ENCODE data around the gene RASGRP2.

Gene RASGRP2

GRCh38 chr11:64688534-64688982 lies 55.4 kb downstream of the RASGRP2 start (continued):
- TF ChIP-seq ZNF692 (tag by site-specific recombination; IDR thresholded peaks at IDR 0.05) = no peak
- no peak for TF ChIP-seq ZNF174 (tag by site-specific recombination; IDR thresholded peaks at IDR 0.05)
- TF ChIP-seq ZBTB6 (tag by site-specific recombination; IDR thresholded peaks at IDR 0.05) = peak; percentile 93
- peak; percentile 97 for TF ChIP-seq ZBTB17 (tag by site-specific recombination; IDR thresholded peaks at IDR 0.05)
- TF ChIP-seq ZNF600 (tag by site-specific recombination; IDR thresholded peaks at IDR 0.05) = peak; percentile 88
- TF ChIP-seq ZNF155 (tag by site-specific recombination; IDR thresholded peaks at IDR 0.05) = no peak
- TF ChIP-seq SCRT2 (tag by site-specific recombination; IDR thresholded peaks at IDR 0.05) = peak; percentile 59; the same call in 1 of the 2 replicates
- TF ChIP-seq ZNF76 (tag by site-specific recombination; IDR thresholded peaks at IDR 0.05; ENCODE audit: borderline replicate concordance, low read depth) = peak; percentile 94
- no peak for TF ChIP-seq ZFP41 (tag by site-specific recombination; IDR thresholded peaks at IDR 0.05; ENCODE audit: borderline replicate concordance)
- TF ChIP-seq ZBTB8A (tag by site-specific recombination; IDR thresholded peaks at IDR 0.05) = peak; percentile 52; the same call in 1 of the 2 replicates
- TF ChIP-seq CTCF (tag by site-specific recombination; IDR thresholded peaks at IDR 0.05) = peak; percentile 92
- TF ChIP-seq, protein P1, sequence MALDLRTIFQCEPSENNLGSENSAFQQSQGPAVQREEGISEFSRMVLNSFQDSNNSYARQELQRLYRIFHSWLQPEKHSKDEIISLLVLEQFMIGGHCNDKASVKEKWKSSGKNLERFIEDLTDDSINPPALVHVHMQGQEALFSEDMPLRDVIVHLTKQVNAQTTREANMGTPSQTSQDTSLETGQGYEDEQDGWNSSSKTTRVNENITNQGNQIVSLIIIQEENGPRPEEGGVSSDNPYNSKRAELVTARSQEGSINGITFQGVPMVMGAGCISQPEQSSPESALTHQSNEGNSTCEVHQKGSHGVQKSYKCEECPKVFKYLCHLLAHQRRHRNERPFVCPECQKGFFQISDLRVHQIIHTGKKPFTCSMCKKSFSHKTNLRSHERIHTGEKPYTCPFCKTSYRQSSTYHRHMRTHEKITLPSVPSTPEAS (tag by site-specific recombination; IDR thresholded peaks at IDR 0.05) = no peak
- no peak for TF ChIP-seq ZNF544 (tag by site-specific recombination; IDR thresholded peaks at IDR 0.05)
- peak; percentile 86 for TF ChIP-seq KLF8 (tag by site-specific recombination; IDR thresholded peaks at IDR 0.05)
- TF ChIP-seq GLIS1 (tag by site-specific recombination; IDR thresholded peaks at IDR 0.05) = peak; percentile 63; the same call in 1 of the 2 replicates
- TF ChIP-seq ZBTB11 (tag by site-specific recombination; conservative IDR thresholded peaks at IDR 0.05; ENCODE audit: low read depth) = peak; percentile 54
- peak; percentile 78 for TF ChIP-seq TRIM28 (IDR thresholded peaks at IDR 0.05; ENCODE audit: borderline replicate concordance, low read length)
- TF ChIP-seq, protein P2, sequence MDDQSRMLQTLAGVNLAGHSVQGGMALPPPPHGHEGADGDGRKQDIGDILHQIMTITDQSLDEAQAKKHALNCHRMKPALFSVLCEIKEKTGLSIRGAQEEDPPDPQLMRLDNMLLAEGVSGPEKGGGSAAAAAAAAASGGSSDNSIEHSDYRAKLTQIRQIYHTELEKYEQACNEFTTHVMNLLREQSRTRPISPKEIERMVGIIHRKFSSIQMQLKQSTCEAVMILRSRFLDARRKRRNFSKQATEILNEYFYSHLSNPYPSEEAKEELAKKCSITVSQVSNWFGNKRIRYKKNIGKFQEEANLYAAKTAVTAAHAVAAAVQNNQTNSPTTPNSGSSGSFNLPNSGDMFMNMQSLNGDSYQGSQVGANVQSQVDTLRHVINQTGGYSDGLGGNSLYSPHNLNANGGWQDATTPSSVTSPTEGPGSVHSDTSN (CRISPR knock-in tag; IDR thresholded peaks at IDR 0.05) = no peak
- TF ChIP-seq, protein P3, sequence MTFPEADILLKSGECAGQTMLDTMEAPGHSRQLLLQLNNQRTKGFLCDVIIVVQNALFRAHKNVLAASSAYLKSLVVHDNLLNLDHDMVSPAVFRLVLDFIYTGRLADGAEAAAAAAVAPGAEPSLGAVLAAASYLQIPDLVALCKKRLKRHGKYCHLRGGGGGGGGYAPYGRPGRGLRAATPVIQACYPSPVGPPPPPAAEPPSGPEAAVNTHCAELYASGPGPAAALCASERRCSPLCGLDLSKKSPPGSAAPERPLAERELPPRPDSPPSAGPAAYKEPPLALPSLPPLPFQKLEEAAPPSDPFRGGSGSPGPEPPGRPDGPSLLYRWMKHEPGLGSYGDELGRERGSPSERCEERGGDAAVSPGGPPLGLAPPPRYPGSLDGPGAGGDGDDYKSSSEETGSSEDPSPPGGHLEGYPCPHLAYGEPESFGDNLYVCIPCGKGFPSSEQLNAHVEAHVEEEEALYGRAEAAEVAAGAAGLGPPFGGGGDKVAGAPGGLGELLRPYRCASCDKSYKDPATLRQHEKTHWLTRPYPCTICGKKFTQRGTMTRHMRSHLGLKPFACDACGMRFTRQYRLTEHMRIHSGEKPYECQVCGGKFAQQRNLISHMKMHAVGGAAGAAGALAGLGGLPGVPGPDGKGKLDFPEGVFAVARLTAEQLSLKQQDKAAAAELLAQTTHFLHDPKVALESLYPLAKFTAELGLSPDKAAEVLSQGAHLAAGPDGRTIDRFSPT (tag by site-specific recombination; IDR thresholded peaks at IDR 0.05) = no peak
- TF ChIP-seq ZNF341 (tag by site-specific recombination; IDR thresholded peaks at IDR 0.05; ENCODE audit: low read depth) = peak; percentile 81
- peak; percentile 46; the same call in 1 of the 2 replicates for TF ChIP-seq ZBTB20 (tag by site-specific recombination; IDR thresholded peaks at IDR 0.05)
- TF ChIP-seq ZBTB49 (tag by site-specific recombination; IDR thresholded peaks at IDR 0.05; ENCODE audit: low read depth) = no peak
- peak; percentile 52; the same call in 1 of the 2 replicates for TF ChIP-seq GLIS2 (tag by site-specific recombination; IDR thresholded peaks at IDR 0.05)
- TF ChIP-seq ZNF324 (tag by site-specific recombination; IDR thresholded peaks at IDR 0.05) = peak; percentile 63
- TF ChIP-seq ZNF366 (tag by site-specific recombination; conservative IDR thresholded peaks at IDR 0.05) = peak; percentile 54; the same call in 1 of the 2 replicates

Data from HEK293 (cell line).